ENCODE measurements around the gene COL4A1. TPM values are rescaled to one million over a fixed set of nuclear protein-coding genes. Genes with fewer than 3 reads are reported as not detected.

Gene COL4A1
- total RNA-seq, 3 donors from 2014 or later: 118 to 1,008 (median 370) TPM

- TF ChIP-seq POLR2AphosphoS5 (IDR thresholded peaks at IDR 0.05): no peak
- no peak for TF ChIP-seq POLR2A (IDR thresholded peaks at IDR 0.05)
- TF ChIP-seq, protein P1, sequence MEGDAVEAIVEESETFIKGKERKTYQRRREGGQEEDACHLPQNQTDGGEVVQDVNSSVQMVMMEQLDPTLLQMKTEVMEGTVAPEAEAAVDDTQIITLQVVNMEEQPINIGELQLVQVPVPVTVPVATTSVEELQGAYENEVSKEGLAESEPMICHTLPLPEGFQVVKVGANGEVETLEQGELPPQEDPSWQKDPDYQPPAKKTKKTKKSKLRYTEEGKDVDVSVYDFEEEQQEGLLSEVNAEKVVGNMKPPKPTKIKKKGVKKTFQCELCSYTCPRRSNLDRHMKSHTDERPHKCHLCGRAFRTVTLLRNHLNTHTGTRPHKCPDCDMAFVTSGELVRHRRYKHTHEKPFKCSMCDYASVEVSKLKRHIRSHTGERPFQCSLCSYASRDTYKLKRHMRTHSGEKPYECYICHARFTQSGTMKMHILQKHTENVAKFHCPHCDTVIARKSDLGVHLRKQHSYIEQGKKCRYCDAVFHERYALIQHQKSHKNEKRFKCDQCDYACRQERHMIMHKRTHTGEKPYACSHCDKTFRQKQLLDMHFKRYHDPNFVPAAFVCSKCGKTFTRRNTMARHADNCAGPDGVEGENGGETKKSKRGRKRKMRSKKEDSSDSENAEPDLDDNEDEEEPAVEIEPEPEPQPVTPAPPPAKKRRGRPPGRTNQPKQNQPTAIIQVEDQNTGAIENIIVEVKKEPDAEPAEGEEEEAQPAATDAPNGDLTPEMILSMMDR (IDR thresholded peaks at IDR 0.05): no peak
- Histone ChIP-seq H3K4me3 (no peak overlapping the region), H3K27ac (no peak overlapping the region), H3K36me3 (no peaks in the 10 kb centered on the region), H3K4me1 (no peaks in the 10 kb centered on the region), H3K9me3 (no peaks in the 10 kb centered on the region), H3K27me3 (no peaks in the 10 kb centered on the region)
- intact Hi-C loops (cut with DNase I; ENCODE audit: low total_unique reads): no loop called here
- DNase-seq (ENCODE audit: low spot score in 2 of 2): no peak
These were observed 25.8 kb downstream of the COL4A1 start for GRCh38 chr13:110280985-110281688.

- Histone ChIP-seq H3K4me1 (no peaks in the 10 kb centered on the region), H3K27ac (no peak overlapping the region), H3K27me3 (no peaks in the 10 kb centered on the region), H3K9me3 (no peaks in the 10 kb centered on the region), H3K4me3 (no peak overlapping the region), H3K36me3 (no peaks in the 10 kb centered on the region)
- DNase-seq (ENCODE audit: low spot score in 2 of 2): no peak
- TF ChIP-seq POLR2AphosphoS5 (IDR thresholded peaks at IDR 0.05) (no peak), POLR2A (IDR thresholded peaks at IDR 0.05) (no peak)
- TF ChIP-seq, protein P1 (IDR thresholded peaks at IDR 0.05): no peak
- intact Hi-C loops (cut with DNase I; ENCODE audit: low total_unique reads): no loop called here
These were observed 26.6 kb downstream of the COL4A1 start for GRCh38 chr13:110280231-110280813.

DNA sequence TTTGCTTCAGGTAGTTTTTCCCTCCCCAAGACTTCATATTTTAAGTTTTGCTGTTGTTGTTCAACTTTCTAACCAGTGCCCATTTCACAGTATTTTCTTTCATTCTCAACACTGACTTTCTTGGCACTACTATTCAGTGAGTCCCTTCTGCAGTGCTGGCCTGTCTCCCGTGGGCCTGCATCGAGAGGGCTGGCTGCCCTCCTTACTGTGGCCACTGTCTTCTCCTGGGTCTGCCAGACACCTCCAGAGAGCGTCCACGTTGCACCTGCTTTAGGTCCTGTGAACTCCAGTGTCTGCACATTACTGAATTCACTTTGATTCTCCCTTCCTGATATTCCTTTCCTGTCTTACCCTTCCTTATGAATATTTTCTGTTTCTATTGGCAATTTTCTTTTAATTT lies 27.3 kb downstream of the COL4A1 start:
- Histone ChIP-seq H3K27ac (no peak overlapping the region), H3K27me3 (no peaks in the 10 kb centered on the region), H3K36me3 (no peaks in the 10 kb centered on the region), H3K9me3 (no peaks in the 10 kb centered on the region), H3K4me3 (no peak overlapping the region), H3K4me1 (no peaks in the 10 kb centered on the region)
- intact Hi-C loops (cut with DNase I; ENCODE audit: low total_unique reads): no loop called here
- no peak for DNase-seq (ENCODE audit: low spot score in 2 of 2)
- TF ChIP-seq POLR2AphosphoS5 (IDR thresholded peaks at IDR 0.05) (no peak), POLR2A (IDR thresholded peaks at IDR 0.05) (no peak)
- TF ChIP-seq, protein P1 (IDR thresholded peaks at IDR 0.05): no peak

DNA sequence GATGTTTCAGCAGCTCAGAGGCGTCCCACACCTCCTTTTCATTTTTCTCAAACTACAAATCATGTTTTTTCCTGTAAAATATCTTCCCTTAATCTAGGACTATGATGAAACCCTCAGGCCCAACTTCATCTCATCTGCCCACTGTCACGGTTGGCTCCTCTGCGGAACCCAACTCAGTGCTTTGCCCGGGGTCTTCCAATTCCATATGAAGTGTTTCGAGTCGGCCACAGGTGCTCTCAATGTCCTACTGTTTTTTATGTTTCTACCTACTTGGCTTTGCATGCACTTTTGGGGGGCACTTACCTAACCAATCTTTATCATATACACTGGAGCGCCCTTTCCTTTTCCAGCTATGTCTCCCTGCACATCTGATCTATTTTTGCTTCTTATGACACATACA lies 28.1 kb downstream of the COL4A1 start:
- Histone ChIP-seq H3K27me3 (no peaks in the 10 kb centered on the region), H3K27ac (no peak overlapping the region), H3K4me1 (no peaks in the 10 kb centered on the region), H3K36me3 (no peaks in the 10 kb centered on the region), H3K4me3 (no peak overlapping the region), H3K9me3 (no peaks in the 10 kb centered on the region)
- TF ChIP-seq POLR2AphosphoS5 (IDR thresholded peaks at IDR 0.05) (no peak), POLR2A (IDR thresholded peaks at IDR 0.05) (no peak)
- TF ChIP-seq, protein P1 (IDR thresholded peaks at IDR 0.05): no peak
- intact Hi-C loops (cut with DNase I; ENCODE audit: low total_unique reads): no loop called here
- no peak for DNase-seq (ENCODE audit: low spot score in 2 of 2)

DNA sequence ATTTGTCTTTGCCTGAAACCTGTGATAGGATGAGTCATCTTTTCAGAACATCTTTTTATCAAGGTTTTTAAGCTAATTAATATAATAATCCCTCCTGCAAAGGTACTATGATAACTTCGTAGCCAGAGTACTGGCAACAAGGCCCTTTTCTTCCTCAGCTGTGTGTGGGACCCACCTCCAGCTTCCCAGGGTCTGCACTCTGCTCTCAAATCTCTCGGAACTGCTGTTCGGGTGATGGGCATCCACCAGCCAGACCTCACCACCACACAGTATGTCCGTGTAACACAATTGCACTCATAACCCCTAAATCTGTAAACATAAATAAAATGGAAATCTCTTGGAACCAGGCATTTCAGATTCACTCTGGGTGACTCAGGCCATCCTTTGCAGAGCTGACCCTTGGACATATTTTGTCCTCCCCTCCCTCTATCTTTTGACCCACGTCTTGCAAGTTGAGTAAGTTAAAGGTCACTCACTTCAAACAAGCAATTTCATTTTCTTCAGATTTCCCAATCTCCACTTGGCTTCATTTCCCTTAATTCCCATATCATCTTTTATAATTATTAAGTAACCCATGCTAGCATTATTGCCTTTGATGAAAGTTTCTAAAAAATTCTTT lies 29.5 kb downstream of the COL4A1 start:
- intact Hi-C loops (cut with DNase I; ENCODE audit: low total_unique reads): no loop called here

More for the DNA sequence above, 29.5 kb downstream of the COL4A1 start:
- no peak for DNase-seq (ENCODE audit: low spot score in 2 of 2)
- no peaks in the 10 kb centered on the region for H3K4me1 ChIP-seq
- H3K4me3 ChIP-seq: no peak overlapping the region
- H3K36me3 ChIP-seq: no peaks in the 10 kb centered on the region
- no peaks in the 10 kb centered on the region for H3K27me3 ChIP-seq
- H3K27ac ChIP-seq: no peak overlapping the region
- TF ChIP-seq, protein P1 (IDR thresholded peaks at IDR 0.05): no peak
- TF ChIP-seq POLR2AphosphoS5 (IDR thresholded peaks at IDR 0.05): no peak
- TF ChIP-seq POLR2A (IDR thresholded peaks at IDR 0.05): no peak
- H3K9me3 ChIP-seq: no peaks in the 10 kb centered on the region
